GM18951 (cell line): Measurements from ENCODE around the gene CREB3L1.
"Not testable (repeated sequence)": the region's sequence is repeated elsewhere in the genome, so short reads cannot be mapped to it uniquely, and the experiment has no call there.

Experiments
- POLR2A ChIP-seq: IDR thresholded peaks from 4 replicates; pipeline ENCODE4 v1.6.1; 2011; ENCODE audit warnings: mild to moderate bottlenecking; ENCODE audit not compliant: insufficient read length, insufficient read depth; ENCODE audit errors: extremely low read depth
- in situ Hi-C: fragments of 300-500 bp; cut with MboI; formaldehyde crosslinking; loops from one replicate; pipeline ENCODE4 v1.12.0; 2022; ENCODE audit warnings: low sequenced_read_pairs, mixed read lengths, inconsistent platforms; ENCODE audit not compliant: unreplicated experiment

CREB3L1 gene

GRCh38 chr11:46298699-46299433 is 21.4 kb downstream of the CREB3L1 start:
- in situ Hi-C loops = no loop called here
- TF ChIP-seq POLR2A = no peak

- TF ChIP-seq POLR2A = no peak
- in situ Hi-C loops = no loop called here
Measured at GRCh38 chr11:46299451-46299961, 22.0 kb downstream of the CREB3L1 start.

GRCh38 chr11:46300270-46300669 is 22.8 kb downstream of the CREB3L1 start:
- in situ Hi-C loops = no loop called here

GRCh38 chr11:46302866-46303265 is 25.4 kb downstream of the CREB3L1 start:
- TF ChIP-seq POLR2A = no peak
- in situ Hi-C loops = no loop called here

More at GRCh38 chr11:46300270-46300669, 22.8 kb downstream of the CREB3L1 start:
- TF ChIP-seq POLR2A = no peak

GRCh38 chr11:46304036-46304435 is 26.6 kb downstream of the CREB3L1 start:
- in situ Hi-C loops = not testable (repeated sequence)

GRCh38 chr11:46304605-46305179 is 27.2 kb downstream of the CREB3L1 start:
- in situ Hi-C loops = no loop called here
- no peak for TF ChIP-seq POLR2A

- no peak for TF ChIP-seq POLR2A
- in situ Hi-C loops = no loop called here
Measured at GRCh38 chr11:46305295-46305694, 27.8 kb downstream of the CREB3L1 start.

- in situ Hi-C loops = no loop called here
- TF ChIP-seq POLR2A = no peak
Measured at GRCh38 chr11:46306296-46306853, 28.9 kb downstream of the CREB3L1 start.

GRCh38 chr11:46307369-46307768 is 29.9 kb downstream of the CREB3L1 start:
- TF ChIP-seq POLR2A = no peak
- in situ Hi-C loops = no loop called here

- in situ Hi-C loops = no loop called here
- no peak for TF ChIP-seq POLR2A
Measured at GRCh38 chr11:46307785-46308341, 30.4 kb downstream of the CREB3L1 start.

- no peak for TF ChIP-seq POLR2A
- in situ Hi-C loops = no loop called here
Measured at GRCh38 chr11:46308631-46309419, 31.4 kb downstream of the CREB3L1 start.

GRCh38 chr11:46309814-46310259 is 32.4 kb downstream of the CREB3L1 start:
- TF ChIP-seq POLR2A = no peak
- in situ Hi-C loops = loop anchor here (10.0 kb wide), 1 partner anchor 65 kb away; no protein-coding TSS in a partner anchor
